ENCODE data around the gene TMIE. TPM values are rescaled to one million over a fixed set of nuclear protein-coding genes. Genes with fewer than 3 reads are reported as not detected.
"Not testable (repeated sequence)": the region's sequence is repeated elsewhere in the genome, so short reads cannot be mapped to it uniquely, and the experiment has no call there.

TMIE gene
- polyA plus RNA-seq, 1 experiment = not detected

DNA sequence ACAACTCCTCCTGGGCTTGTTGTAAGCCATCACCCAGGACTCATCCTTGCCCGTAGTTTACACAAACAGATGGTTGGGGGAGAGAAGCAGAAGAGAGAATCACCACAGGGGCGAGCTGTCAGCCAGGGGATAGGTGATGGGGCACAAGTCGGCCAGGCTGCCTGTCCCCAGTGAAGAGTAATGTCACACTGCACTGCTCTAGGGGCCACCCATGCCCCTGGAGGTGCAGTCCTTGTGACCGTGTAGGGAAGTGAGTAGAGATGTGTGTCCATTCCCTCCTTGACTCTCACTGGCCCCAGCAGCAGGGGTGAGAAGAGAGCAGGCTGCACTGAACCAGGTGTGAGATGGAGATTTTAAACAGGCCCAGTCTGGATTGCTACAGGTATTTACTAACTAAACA lies 33.6 kb downstream of the TMIE start:
- DNase-seq (ENCODE audit: low read depth, low spot score) = no peak
- no peak overlapping the region for H3K4me3 ChIP-seq (ENCODE audit: low read depth, low read length)
- ChIA-PET CTCF (no interaction called here), POLR2A (no interaction called here)
- H3K27ac ChIP-seq (ENCODE audit: low read depth, low read length) = no peak overlapping the region
- H3K27me3 ChIP-seq (ENCODE audit: control insufficient read depth, insufficient read depth, low read length) = peaks cover 12% of the 10 kb centered on the region
- H3K9me3 ChIP-seq (ENCODE audit: control insufficient read depth, insufficient read depth, low read length) = no peaks in the 10 kb centered on the region
- TF ChIP-seq, protein P1, sequence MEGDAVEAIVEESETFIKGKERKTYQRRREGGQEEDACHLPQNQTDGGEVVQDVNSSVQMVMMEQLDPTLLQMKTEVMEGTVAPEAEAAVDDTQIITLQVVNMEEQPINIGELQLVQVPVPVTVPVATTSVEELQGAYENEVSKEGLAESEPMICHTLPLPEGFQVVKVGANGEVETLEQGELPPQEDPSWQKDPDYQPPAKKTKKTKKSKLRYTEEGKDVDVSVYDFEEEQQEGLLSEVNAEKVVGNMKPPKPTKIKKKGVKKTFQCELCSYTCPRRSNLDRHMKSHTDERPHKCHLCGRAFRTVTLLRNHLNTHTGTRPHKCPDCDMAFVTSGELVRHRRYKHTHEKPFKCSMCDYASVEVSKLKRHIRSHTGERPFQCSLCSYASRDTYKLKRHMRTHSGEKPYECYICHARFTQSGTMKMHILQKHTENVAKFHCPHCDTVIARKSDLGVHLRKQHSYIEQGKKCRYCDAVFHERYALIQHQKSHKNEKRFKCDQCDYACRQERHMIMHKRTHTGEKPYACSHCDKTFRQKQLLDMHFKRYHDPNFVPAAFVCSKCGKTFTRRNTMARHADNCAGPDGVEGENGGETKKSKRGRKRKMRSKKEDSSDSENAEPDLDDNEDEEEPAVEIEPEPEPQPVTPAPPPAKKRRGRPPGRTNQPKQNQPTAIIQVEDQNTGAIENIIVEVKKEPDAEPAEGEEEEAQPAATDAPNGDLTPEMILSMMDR (IDR thresholded peaks at IDR 0.05; ENCODE audit: low read depth, low read length) = no peak

DNA sequence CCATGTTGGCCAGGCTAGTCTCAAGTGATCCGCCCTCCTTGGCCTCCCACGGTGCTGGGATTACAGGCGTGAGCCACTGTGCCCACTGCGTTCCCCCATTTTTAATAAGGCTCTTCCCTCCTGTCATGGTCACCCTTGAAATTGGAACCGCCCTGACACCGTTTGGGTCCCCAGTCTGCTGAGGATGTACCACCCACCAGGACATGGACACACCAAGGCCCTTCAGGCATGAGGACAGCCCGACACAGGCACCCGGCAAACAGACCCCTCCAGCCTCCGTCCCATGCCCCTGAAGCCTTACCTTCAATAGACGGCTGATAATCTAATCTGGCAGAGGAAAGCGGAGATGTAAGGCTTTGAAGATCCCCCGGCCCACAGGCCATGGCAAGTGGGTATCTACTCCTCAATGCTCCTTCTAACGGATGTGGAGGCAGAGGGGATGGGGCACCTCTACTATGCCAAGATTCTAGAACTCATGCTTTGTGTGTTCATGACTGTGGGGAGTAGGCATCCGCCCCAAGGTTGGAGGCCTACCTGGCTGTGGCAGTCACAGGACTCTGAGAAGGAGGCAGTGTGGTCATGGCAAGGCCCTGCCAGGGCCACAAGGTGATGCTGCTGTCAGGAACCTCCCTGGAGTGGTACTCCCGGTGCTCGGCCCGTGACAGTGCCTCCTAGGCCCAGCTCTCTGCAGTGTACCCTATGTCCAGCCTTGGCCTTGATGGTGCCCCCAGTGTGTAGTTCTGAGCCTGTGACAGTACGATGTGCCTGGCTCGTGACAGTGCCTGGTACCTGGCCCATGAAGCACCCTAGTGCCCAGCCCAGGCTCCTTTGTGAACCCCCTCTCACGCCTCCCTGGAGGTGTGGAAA lies 35.0 kb downstream of the TMIE start:
- no peaks in the 10 kb centered on the region for H3K9me3 ChIP-seq (ENCODE audit: control insufficient read depth, insufficient read depth, low read length)
- CTCF ChIA-PET = interaction anchor here (0.6 kb wide), 2 partner anchors 405 to 1045 kb away, joined by 3 to 5 read pairs; no protein-coding TSS in a partner anchor
- peaks cover 12% of the 10 kb centered on the region for H3K27me3 ChIP-seq (ENCODE audit: control insufficient read depth, insufficient read depth, low read length)
- no peak overlapping the region for H3K27ac ChIP-seq (ENCODE audit: low read depth, low read length)
- TF ChIP-seq, protein P1 (IDR thresholded peaks at IDR 0.05; ENCODE audit: low read depth, low read length) = no peak
- POLR2A ChIA-PET = no interaction called here
- DNase-seq (ENCODE audit: low read depth, low spot score) = no peak
- H3K4me3 ChIP-seq (ENCODE audit: low read depth, low read length) = no peak overlapping the region

DNA sequence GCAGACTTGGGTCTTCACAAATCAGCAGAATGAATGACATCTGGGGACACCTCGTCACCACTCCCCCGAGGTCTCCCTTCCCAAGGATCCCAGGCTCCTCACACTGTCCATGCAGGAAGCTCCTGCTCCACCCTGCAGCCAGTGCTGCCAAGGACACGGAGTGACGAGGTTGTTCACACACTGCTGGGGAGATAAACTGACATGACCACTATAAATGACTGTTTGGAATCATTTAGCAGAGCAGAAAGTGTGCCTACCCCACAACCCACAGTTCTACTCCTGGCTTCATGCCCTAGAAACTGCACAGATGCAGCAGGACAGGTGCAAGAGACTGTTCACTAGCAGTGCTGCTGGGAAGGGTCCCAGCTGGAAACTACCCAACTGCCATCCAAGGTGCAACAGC lies 36.1 kb downstream of the TMIE start:
- CTCF ChIA-PET = interaction anchor here (0.6 kb wide), 1 partner anchor 404 kb away, joined by 3 read pairs; no protein-coding TSS in a partner anchor

DNA sequence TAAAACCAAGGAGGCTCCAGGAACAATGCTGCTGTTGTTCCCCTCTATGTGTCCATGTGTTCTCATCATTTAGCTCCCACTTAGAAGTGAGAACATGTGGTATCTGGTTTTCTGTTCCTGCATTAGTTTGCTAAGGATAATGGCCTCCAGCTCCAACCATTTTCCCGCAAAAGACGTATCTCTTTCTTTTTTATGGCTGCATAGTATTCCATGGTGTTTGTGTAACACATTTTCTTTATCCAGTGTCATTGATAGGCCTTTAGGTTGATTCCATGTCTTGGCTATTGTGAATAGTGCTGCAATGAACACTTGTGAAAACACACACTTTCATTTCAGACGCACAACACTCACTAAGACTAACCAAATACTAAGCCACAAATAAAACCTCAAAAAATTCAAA lies 38.4 kb downstream of the TMIE start:
- POLR2A ChIA-PET; H3K9me3 ChIP-seq (ENCODE audit: control insufficient read depth, insufficient read depth, low read length); H3K4me3 ChIP-seq (ENCODE audit: low read depth, low read length); H3K27me3 ChIP-seq (ENCODE audit: control insufficient read depth, insufficient read depth, low read length); H3K27ac ChIP-seq (ENCODE audit: low read depth, low read length); DNase-seq (ENCODE audit: low read depth, low spot score): not testable (repeated sequence)
- CTCF ChIA-PET = interaction anchor here (0.6 kb wide), 1 partner anchor 660 kb away, joined by 3 read pairs; no protein-coding TSS in a partner anchor

More for the DNA sequence above, 36.1 kb downstream of the TMIE start:
- Histone ChIP-seq H3K27me3 (ENCODE audit: control insufficient read depth, insufficient read depth, low read length) (peaks cover 7% of the 10 kb centered on the region), H3K9me3 (ENCODE audit: control insufficient read depth, insufficient read depth, low read length) (no peaks in the 10 kb centered on the region), H3K4me3 (ENCODE audit: low read depth, low read length) (no peak overlapping the region), H3K27ac (ENCODE audit: low read depth, low read length) (no peak overlapping the region)
- TF ChIP-seq, protein P1 (IDR thresholded peaks at IDR 0.05; ENCODE audit: low read depth, low read length) = no peak
- POLR2A ChIA-PET = no interaction called here
- DNase-seq (ENCODE audit: low read depth, low spot score) = no peak

DNA sequence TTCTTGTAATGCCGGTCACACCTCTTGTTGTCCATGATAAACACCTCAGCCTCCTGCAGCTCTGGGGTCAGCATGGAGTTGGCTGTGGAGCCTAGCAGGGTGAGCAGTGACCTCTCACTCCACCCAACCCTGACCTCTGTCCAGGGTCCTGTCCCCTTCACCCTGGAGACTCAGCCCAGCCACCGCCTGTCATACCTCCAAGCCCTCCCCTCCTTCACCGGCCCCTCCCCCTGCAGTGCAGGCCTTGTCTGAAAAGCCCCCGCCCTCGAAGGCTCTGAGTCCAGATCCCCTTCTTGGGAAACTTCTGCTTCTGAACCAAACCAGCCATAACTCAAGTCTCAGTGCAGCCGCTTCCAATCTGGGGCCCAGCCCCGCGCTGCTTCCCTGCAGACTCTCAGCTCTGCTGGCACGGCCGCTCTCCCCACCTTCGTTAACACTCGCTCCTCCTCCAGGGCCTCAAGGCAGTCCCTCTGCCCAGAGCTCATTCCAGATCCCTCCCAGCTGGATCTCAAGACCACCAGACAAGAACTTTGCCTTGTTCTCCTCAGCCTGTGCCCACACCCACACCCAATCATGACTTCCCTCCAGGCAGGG lies 41.9 kb downstream of the TMIE start:
- ChIA-PET CTCF (interaction anchor here (0.5 kb wide), 1 partner anchor 140 kb away, joined by 3 read pairs; no protein-coding TSS in a partner anchor), POLR2A (no interaction called here)
- Histone ChIP-seq H3K9me3 (ENCODE audit: control insufficient read depth, insufficient read depth, low read length) (no peaks in the 10 kb centered on the region), H3K27ac (ENCODE audit: low read depth, low read length) (no peak overlapping the region), H3K4me3 (ENCODE audit: low read depth, low read length) (no peak overlapping the region), H3K27me3 (ENCODE audit: control insufficient read depth, insufficient read depth, low read length) (peaks cover 15% of the 10 kb centered on the region)
- TF ChIP-seq, protein P1 (IDR thresholded peaks at IDR 0.05; ENCODE audit: low read depth, low read length) = no peak
- no peak for DNase-seq (ENCODE audit: low read depth, low spot score)
